ENCODE results near the gene PALLD. TPM values are rescaled to one million over a fixed set of nuclear protein-coding genes. Genes with fewer than 3 reads are reported as not detected.

PALLD gene
- polyA plus RNA-seq, 3 donors, result 6.1 to 11.8 (median 9.9) TPM

DNA sequence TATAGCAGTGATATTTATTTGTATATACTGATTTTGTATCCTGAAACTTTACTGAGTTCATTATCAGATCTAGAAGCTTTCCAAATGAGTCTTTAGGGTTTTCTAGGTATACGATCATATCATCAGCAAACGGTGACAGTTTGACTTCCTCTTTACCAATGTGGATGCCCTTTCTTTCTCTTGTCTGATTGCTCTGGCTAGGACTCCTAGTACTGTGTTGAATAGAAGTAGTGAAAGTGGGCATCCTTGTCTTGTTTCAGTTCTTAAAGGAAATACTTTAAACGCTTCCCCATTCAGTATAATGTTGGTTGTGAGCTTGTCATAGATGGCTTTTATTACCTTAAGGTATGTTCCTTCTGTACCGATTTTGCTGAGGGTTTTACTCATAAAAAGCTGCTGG, 475.7 kb downstream of the PALLD start:
- Histone ChIP-seq H3K9me3 (replicated peaks in 1 of 2; ENCODE audit: control insufficient read depth in 1 of 2, insufficient read depth in 1 of 2, low read length in 2 of 2) (peaks cover 23% of the 10 kb centered on the region in 2 donors), H3K36me3 (replicated peaks in 1 of 2; ENCODE audit: control insufficient read depth in 1 of 2, insufficient read depth in 2 of 2, low read length in 2 of 2) (peaks cover 3 to 28% of the 10 kb centered on the region in 2 donors), H3K9ac (ENCODE audit: insufficient read depth, low read length, poor library complexity, severe bottlenecking) (no peak overlapping the region), H3K4me2 (replicated peaks; ENCODE audit: extremely low read depth, low read length, poor library complexity, severe bottlenecking) (no peak overlapping the region), H3K4me3 (replicated peaks in 1 of 3; ENCODE audit: low read depth in 2 of 3, low read length in 3 of 3) (no peak overlapping the region), H3K79me2 (ENCODE audit: insufficient read depth, low read length) (no peaks in the 10 kb centered on the region), H3K27ac (ENCODE audit: low read depth in 1 of 2, low read length in 2 of 2) (no peak overlapping the region), H4K20me1 (ENCODE audit: insufficient read depth, low read length) (no peaks in the 10 kb centered on the region), H3K4me1 (ENCODE audit: control insufficient read depth in 1 of 2, insufficient read depth in 2 of 2, low read length in 2 of 2) (no peaks in the 10 kb centered on the region), H3K27me3 (ENCODE audit: control insufficient read depth in 2 of 2, insufficient read depth in 2 of 2, low read length in 2 of 2) (no peaks in the 10 kb centered on the region), H2AFZ (ENCODE audit: insufficient read depth, low read depth, low read length, poor library complexity, severe bottlenecking) (no peak overlapping the region)
- DNase-seq, result no peak
- Mint-ChIP-seq H3K4me1 (no peaks in the 10 kb centered on the region), H3K27me3 (ENCODE audit: low read depth in 3 of 3) (peaks cover 0 to 1% (median 0%) of the 10 kb centered on the region in 3 donors), H3K27ac (no peak overlapping the region), H3K36me3 (no peaks in the 10 kb centered on the region), H3K4me3 (no peak overlapping the region), H3K9me3 (peaks cover 17 to 38% (median 25%) of the 10 kb centered on the region in 7 donors)
- WGBS (ENCODE audit: insufficient coverage), result no CpG with 5 or more reads among the region's 4 CpGs
- intact Hi-C loops (cut with micrococcal nuclease), result no loop called here
- TF ChIP-seq, protein P1, sequence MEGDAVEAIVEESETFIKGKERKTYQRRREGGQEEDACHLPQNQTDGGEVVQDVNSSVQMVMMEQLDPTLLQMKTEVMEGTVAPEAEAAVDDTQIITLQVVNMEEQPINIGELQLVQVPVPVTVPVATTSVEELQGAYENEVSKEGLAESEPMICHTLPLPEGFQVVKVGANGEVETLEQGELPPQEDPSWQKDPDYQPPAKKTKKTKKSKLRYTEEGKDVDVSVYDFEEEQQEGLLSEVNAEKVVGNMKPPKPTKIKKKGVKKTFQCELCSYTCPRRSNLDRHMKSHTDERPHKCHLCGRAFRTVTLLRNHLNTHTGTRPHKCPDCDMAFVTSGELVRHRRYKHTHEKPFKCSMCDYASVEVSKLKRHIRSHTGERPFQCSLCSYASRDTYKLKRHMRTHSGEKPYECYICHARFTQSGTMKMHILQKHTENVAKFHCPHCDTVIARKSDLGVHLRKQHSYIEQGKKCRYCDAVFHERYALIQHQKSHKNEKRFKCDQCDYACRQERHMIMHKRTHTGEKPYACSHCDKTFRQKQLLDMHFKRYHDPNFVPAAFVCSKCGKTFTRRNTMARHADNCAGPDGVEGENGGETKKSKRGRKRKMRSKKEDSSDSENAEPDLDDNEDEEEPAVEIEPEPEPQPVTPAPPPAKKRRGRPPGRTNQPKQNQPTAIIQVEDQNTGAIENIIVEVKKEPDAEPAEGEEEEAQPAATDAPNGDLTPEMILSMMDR (IDR thresholded peaks at IDR 0.05), result no peak

Small RNA genes lying within 50 kb of the gene (small RNA-seq; reads per million reads assigned to genes)
- not detected for gene RF00432 (ENCODE audit: insufficient read length, low read depth)
- not detected for gene RNU6-1336P (ENCODE audit: insufficient read length, low read depth)
- not detected for gene RNU6-853P (ENCODE audit: insufficient read length, low read depth)

Other genes starting within 250 kb of the PALLD start
- gene DDX60, start 178.3 kb upstream of the PALLD start, polyA plus RNA-seq, result 10 to 100 TPM in 1 of 3 donors, 1 to 10 TPM in 2; 7.0 to 12.2 (median 8.6) TPM
- gene DDX60L, start 16.6 kb upstream of the PALLD start, polyA plus RNA-seq, result 10 to 100 TPM; 32.4 to 61.5 (median 33.2) TPM

All from CD14-positive monocyte (primary cell).